GM12878 (cell line): ENCODE measurements around the gene PCSK1. TPM values are rescaled to one million over a fixed set of nuclear protein-coding genes. Genes with fewer than 3 reads are reported as not detected.

Experiments used
- ATAC-seq: fragments of 200-7000 bp; cut with Tn5 transposase; 3 replicates; pipeline ENCODE4 v1.9.1; 2020; ENCODE audit warnings: mild to moderate bottlenecking, moderate library complexity
- BruUV-seq: library from RNA; stranded (reverse); fragments of 400-500 nt; replicated peaks from 2 replicates; lab custom pipeline; 2021; lab: Mats Ljungman, UMichigan
- CTCF ChIA-PET: fragments of 300-600 bp; sonication (Branson Sonifier 250); formaldehyde crosslinking; extraction: SDS; loops from one replicate; lab custom pipeline; 2021; ENCODE audit warnings: inconsistent platforms; lab: Yijun Ruan, JAX
- POLR2A ChIA-PET: fragments of 350-600 bp; formaldehyde crosslinking; extraction: SDS; loops from one replicate; lab custom pipeline; 2021; ENCODE audit warnings: inconsistent platforms; lab: Charles Lee
- RAD21 ChIA-PET: fragments of 300-600 bp; sonication (Branson Sonifier 250); formaldehyde crosslinking; loops from one replicate; lab custom pipeline; 2023; ENCODE audit warnings: antibody characterized with exemption; ENCODE audit not compliant: unreplicated experiment; lab: Charles Lee
- SMC1A ChIA-PET: fragments of 300-600 bp; sonication (Branson Sonifier 250); formaldehyde crosslinking; loops from one replicate; lab custom pipeline; 2023; ENCODE audit not compliant: unreplicated experiment, uncharacterized antibody; lab: Charles Lee
- DNase-seq: peaks from one replicate; pipeline ENCODE4 v3.0.0-alpha.2; 2011; ENCODE audit warnings: low read depth, low spot score
- FAIRE-seq: peaks from 3 replicates; lab custom pipeline; 2011; peaks lifted over from hg19 to GRCh38; lab: Jason Lieb, UNC
- H2AFZ ChIP-seq: 2 replicates; pipeline ENCODE4 v1.6.0; 2011; ENCODE audit warnings: low read depth, low read length, control low read depth; ENCODE audit not compliant: control insufficient read depth
- H3K27ac ChIP-seq: 2 replicates; pipeline ENCODE4 v1.5.1; 2011; ENCODE audit warnings: control low read depth; ENCODE audit not compliant: control insufficient read depth, insufficient read depth
- H3K27me3 ChIP-seq, 2 experiments: replicated peaks in 1 of 2; 2 replicates each; pipeline versions ENCODE4 v1.6.0 to v1.6.1; 2011; ENCODE audit warnings: low read length in 1 of 2; ENCODE audit not compliant: control insufficient read depth in 2 of 2, insufficient read depth in 2 of 2
- H3K36me3 ChIP-seq, 2 experiments: 2 replicates each; pipeline ENCODE4 v1.5.1; 2011; ENCODE audit warnings: low read length in 1 of 2; ENCODE audit not compliant: control insufficient read depth in 2 of 2, insufficient read depth in 2 of 2
- H3K4me1 ChIP-seq: 2 replicates; pipeline ENCODE4 v1.6.1; 2011; ENCODE audit warnings: mild to moderate bottlenecking, low read length, moderate library complexity, mixed read lengths; ENCODE audit not compliant: control insufficient read depth, insufficient read depth
- H3K4me2 ChIP-seq: 2 replicates; pipeline ENCODE4 v1.6.0; 2011; ENCODE audit warnings: control low read depth; ENCODE audit not compliant: control insufficient read depth, insufficient read depth
- H3K4me3 ChIP-seq: fragments of 200-600 bp; sonication (generic); 2 replicates; pipeline ENCODE4 v1.5.1; 2016
- H3K79me2 ChIP-seq: 2 replicates; pipeline ENCODE4 v1.6.0; 2011; ENCODE audit warnings: low read length; ENCODE audit not compliant: control insufficient read depth, insufficient read depth
- H3K9ac ChIP-seq: 2 replicates; pipeline ENCODE4 v1.8.0; 2011; ENCODE audit warnings: low read length, control low read depth, mixed read lengths; ENCODE audit not compliant: control insufficient read depth, insufficient read depth
- H3K9me3 ChIP-seq: replicated peaks from 3 replicates; pipeline ENCODE4 v1.5.1; 2011; ENCODE audit warnings: mild to moderate bottlenecking, low read length; ENCODE audit not compliant: control insufficient read depth, insufficient read depth
- H4K20me1 ChIP-seq: 2 replicates; pipeline ENCODE4 v1.6.0; 2011; ENCODE audit not compliant: control insufficient read depth, insufficient read depth
- BACH1 ChIP-seq: fragments of 450-650 bp; IDR thresholded peaks from 2 replicates; pipeline ENCODE4 v1.6.1; 2017; ENCODE audit warnings: mild to moderate bottlenecking, borderline replicate concordance
- CBFB ChIP-seq: IDR thresholded peaks from 2 replicates; pipeline ENCODE4 v1.6.1; 2016; ENCODE audit warnings: antibody characterized with exemption, low read depth
- CEBPB ChIP-seq, 2 experiments: fragments of 150-350 bp in 1 of 2; IDR thresholded peaks; 2 replicates each; pipeline ENCODE4 v1.6.1; 2012 to 2014; ENCODE audit warnings: low read depth in 2 of 2, low read length in 2 of 2, borderline replicate concordance in 1 of 2, inconsistent platforms in 1 of 2
- HCFC1 ChIP-seq: fragments of 150-350 bp; IDR thresholded peaks from 2 replicates; pipeline ENCODE4 v1.6.1; 2014; ENCODE audit warnings: low read length
- IKZF1 ChIP-seq: fragments of 450-650 bp; conservative IDR thresholded peaks from 2 replicates; pipeline ENCODE4 v1.6.1; 2017; ENCODE audit warnings: antibody characterized with exemption, mild to moderate bottlenecking
- JUND ChIP-seq: IDR thresholded peaks from 2 replicates; pipeline ENCODE4 v1.6.1; 2012; ENCODE audit warnings: low read depth, mild to moderate bottlenecking, low read length, improper control_type of control experiment, moderate library complexity
- NBN ChIP-seq: fragments of 450-650 bp; IDR thresholded peaks from 2 replicates; pipeline ENCODE4 v1.6.1; 2016
- NFXL1 ChIP-seq: fragments of 450-650 bp; IDR thresholded peaks from 2 replicates; pipeline ENCODE4 v1.6.1; 2017; ENCODE audit warnings: antibody characterized with exemption, mild to moderate bottlenecking, borderline replicate concordance
- NR2C2 ChIP-seq: IDR thresholded peaks from 2 replicates; pipeline ENCODE4 v1.6.1; 2011; ENCODE audit warnings: borderline replicate concordance, low read depth; ENCODE audit not compliant: control insufficient read depth, insufficient read length
- ZNF384 ChIP-seq: IDR thresholded peaks from 2 replicates; pipeline ENCODE4 v1.6.1; 2012; ENCODE audit warnings: low read depth, mild to moderate bottlenecking, low read length, improper control_type of control experiment, borderline replicate concordance
- WGBS: methylation state at CpG from one replicate; pipeline ENCODE4 v1.1.6; 2016; ENCODE audit warnings: low lambda C conversion rate; ENCODE audit not compliant: insufficient replicate concordance, insufficient coverage; ENCODE audit errors: missing lambda C conversion rate; 5-methylcytosine and 5-hydroxymethylcytosine counted together
- in situ Hi-C: fragments of 300-500 bp; cut with MboI; formaldehyde crosslinking; loops from 9 replicates; pipeline ENCODE4 v1.14.3; 2018; ENCODE audit warnings: mixed read lengths
- intact Hi-C: fragments of 100-400 bp; cut with micrococcal nuclease; formaldehyde crosslinking; loops from one replicate; pipeline ENCODE4 v1.14.2; 2022; ENCODE audit not compliant: unreplicated experiment
- polyA plus RNA-seq, 11 experiments: library from polyadenylated mRNA; depleted of rRNA in 4 of 11; unstranded in 6 of 11; stranded (reverse) in 5 of 11; fragments of >200 nt; fragmentation: Nextera tagmentation in 4 of 11; fragmentation: Illumina TruSeq in 1 of 11; extraction: Ambion mirVana in 4 of 11; extraction: Trizol in 1 of 11; gene quantifications; 1 replicate in 1 of 11; 2 replicates in 10 of 11; pipeline versions ENCODE4 v1.2.1 to v1.2.3, GENCODE V29; 2011 to 2016; ENCODE audit warnings: inconsistent platforms in 2 of 11, missing spikeins in 2 of 11, low read depth in 1 of 11
- total RNA-seq, 4 experiments: library from RNA; depleted of rRNA in 3 of 4; stranded (reverse); fragments of >200 nt in 3 of 4; fragmentation: Illumina TruSeq in 1 of 4; extraction: Trizol in 1 of 4; gene quantifications; 2 replicates each; pipeline versions ENCODE4 v1.2.1 to v1.2.3, GENCODE V29; 2013 to 2021
- TF ChIP-seq, protein P1 (sequence below): fragments of 450-650 bp; IDR thresholded peaks from 2 replicates; pipeline ENCODE4 v1.6.1; 2017; ENCODE audit warnings: mild to moderate bottlenecking, moderate library complexity
- TF ChIP-seq, protein P2 (sequence below): fragments of 450-650 bp; IDR thresholded peaks from 2 replicates; pipeline ENCODE4 v1.6.1; 2014; ENCODE audit warnings: mild to moderate bottlenecking

Gene PCSK1
- total and polyA plus RNA-seq, 10 of the 15 experiments (the other 5 are each of a cell fraction or from before 2014, with no cell fraction given) = 0.03 to 0.24 (median 0.07) TPM; not detected in 4

DNA sequence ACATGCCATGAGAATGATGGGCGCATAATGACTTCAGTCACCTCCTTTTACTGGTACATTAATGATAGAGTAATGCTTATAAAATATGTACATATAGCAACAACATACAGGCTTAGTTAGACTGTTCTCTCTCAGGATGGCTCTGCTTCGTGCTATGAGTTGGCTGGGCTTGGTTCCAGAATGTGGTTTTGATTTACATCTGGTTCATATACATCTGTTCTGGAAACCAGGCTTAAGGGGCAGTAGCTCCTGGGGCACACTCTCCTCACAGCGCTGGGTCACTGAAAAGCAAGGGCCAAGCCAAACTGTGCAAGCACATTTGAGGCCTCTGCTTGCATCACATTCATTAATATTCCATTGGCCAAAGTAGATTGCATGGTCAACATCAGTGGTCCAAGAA lies 44.9 kb downstream of the PCSK1 start:
- Histone ChIP-seq H3K4me2 (no peak overlapping the region), H3K36me3 (no peaks in the 10 kb centered on the region), H3K9ac (no peak overlapping the region), H3K4me3 (no peak overlapping the region), H2AFZ (no peak overlapping the region), H4K20me1 (no peaks in the 10 kb centered on the region), H3K4me1 (no peaks in the 10 kb centered on the region), H3K79me2 (no peaks in the 10 kb centered on the region), H3K27ac (no peak overlapping the region), H3K9me3 (no peaks in the 10 kb centered on the region), H3K27me3 (no peaks in the 10 kb centered on the region)
- CTCF ChIA-PET = no interaction called here
- BruUV-seq = no TSS peak
- in situ Hi-C loops (no loop called here), intact Hi-C loops (no loop called here)
- POLR2A ChIA-PET = no interaction called here
- RAD21 ChIA-PET = no interaction called here
- DNase-seq (no peak), FAIRE-seq (no peak), ATAC-seq (no peak)
- SMC1A ChIA-PET = no interaction called here
- 56% methylated on average over 3 of the region's 3 CpGs for WGBS
- TF ChIP-seq JUND = no peak
- TF ChIP-seq BACH1 = no peak
- TF ChIP-seq, protein P1, sequence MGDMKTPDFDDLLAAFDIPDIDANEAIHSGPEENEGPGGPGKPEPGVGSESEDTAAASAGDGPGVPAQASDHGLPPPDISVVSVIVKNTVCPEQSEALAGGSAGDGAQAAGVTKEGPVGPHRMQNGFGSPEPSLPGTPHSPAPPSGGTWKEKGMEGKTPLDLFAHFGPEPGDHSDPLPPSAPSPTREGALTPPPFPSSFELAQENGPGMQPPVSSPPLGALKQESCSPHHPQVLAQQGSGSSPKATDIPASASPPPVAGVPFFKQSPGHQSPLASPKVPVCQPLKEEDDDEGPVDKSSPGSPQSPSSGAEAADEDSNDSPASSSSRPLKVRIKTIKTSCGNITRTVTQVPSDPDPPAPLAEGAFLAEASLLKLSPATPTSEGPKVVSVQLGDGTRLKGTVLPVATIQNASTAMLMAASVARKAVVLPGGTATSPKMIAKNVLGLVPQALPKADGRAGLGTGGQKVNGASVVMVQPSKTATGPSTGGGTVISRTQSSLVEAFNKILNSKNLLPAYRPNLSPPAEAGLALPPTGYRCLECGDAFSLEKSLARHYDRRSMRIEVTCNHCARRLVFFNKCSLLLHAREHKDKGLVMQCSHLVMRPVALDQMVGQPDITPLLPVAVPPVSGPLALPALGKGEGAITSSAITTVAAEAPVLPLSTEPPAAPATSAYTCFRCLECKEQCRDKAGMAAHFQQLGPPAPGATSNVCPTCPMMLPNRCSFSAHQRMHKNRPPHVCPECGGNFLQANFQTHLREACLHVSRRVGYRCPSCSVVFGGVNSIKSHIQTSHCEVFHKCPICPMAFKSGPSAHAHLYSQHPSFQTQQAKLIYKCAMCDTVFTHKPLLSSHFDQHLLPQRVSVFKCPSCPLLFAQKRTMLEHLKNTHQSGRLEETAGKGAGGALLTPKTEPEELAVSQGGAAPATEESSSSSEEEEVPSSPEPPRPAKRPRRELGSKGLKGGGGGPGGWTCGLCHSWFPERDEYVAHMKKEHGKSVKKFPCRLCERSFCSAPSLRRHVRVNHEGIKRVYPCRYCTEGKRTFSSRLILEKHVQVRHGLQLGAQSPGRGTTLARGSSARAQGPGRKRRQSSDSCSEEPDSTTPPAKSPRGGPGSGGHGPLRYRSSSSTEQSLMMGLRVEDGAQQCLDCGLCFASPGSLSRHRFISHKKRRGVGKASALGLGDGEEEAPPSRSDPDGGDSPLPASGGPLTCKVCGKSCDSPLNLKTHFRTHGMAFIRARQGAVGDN = no peak
- no peak for TF ChIP-seq NBN
- TF ChIP-seq, protein P2, sequence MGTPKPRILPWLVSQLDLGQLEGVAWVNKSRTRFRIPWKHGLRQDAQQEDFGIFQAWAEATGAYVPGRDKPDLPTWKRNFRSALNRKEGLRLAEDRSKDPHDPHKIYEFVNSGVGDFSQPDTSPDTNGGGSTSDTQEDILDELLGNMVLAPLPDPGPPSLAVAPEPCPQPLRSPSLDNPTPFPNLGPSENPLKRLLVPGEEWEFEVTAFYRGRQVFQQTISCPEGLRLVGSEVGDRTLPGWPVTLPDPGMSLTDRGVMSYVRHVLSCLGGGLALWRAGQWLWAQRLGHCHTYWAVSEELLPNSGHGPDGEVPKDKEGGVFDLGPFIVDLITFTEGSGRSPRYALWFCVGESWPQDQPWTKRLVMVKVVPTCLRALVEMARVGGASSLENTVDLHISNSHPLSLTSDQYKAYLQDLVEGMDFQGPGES = no peak
- TF ChIP-seq CEBPB (IDR thresholded peaks at IDR 0.05; ENCODE audit: borderline replicate concordance in 1 of 2, low read depth in 2 of 2, low read length in 2 of 2) = no peak
- TF ChIP-seq ZNF384 = no peak
- no peak for TF ChIP-seq NR2C2
- no peak for TF ChIP-seq HCFC1
- no peak for TF ChIP-seq IKZF1
- TF ChIP-seq CBFB = no peak
- no peak for TF ChIP-seq NFXL1
